Thymus (tissue), 11 donors: ENCODE data around the gene KCNAB1. TPM values are rescaled to one million over a fixed set of nuclear protein-coding genes. Genes with fewer than 3 reads are reported as not detected.
A peak's percentile ranks its signal among the peaks of the same experiment; 100 is the strongest.

ENCODE experiments used
- DNase-seq, 9 donors: peaks; one replicate each; pipeline ENCODE4 v3.0.0-alpha.2; 2013; ENCODE audit warnings: low spot score in 9 of 9, low read depth in 6 of 9, missing footprints in 1 of 9
- H3K27ac ChIP-seq, 2 donors: one replicate each; pipeline ENCODE4 v1.5.1; 2013; ENCODE audit warnings: control low read depth in 1 of 2, low read depth in 1 of 2, low read length in 1 of 2, mild to moderate bottlenecking in 1 of 2, moderate library complexity in 1 of 2
- H3K27me3 ChIP-seq, 2 donors: one replicate each; pipeline ENCODE4 v1.5.1; 2013; ENCODE audit warnings: low read length in 1 of 2; ENCODE audit not compliant: control insufficient read depth in 2 of 2, insufficient read depth in 1 of 2
- H3K36me3 ChIP-seq, 2 donors: one replicate each; pipeline ENCODE4 v1.5.1; 2013; ENCODE audit warnings: low read length in 1 of 2, mild to moderate bottlenecking in 1 of 2, moderate library complexity in 1 of 2; ENCODE audit not compliant: control insufficient read depth in 2 of 2, insufficient read depth in 2 of 2
- H3K4me1 ChIP-seq, 2 donors: one replicate each; pipeline ENCODE4 v1.5.1; 2013; ENCODE audit warnings: low read length in 2 of 2; ENCODE audit not compliant: control insufficient read depth in 2 of 2, insufficient read depth in 2 of 2
- H3K4me3 ChIP-seq, 2 donors: one replicate each; pipeline ENCODE4 v1.5.1; 2013; ENCODE audit warnings: low read length in 2 of 2, control low read depth in 1 of 2, mild to moderate bottlenecking in 1 of 2
- H3K9me3 ChIP-seq, 2 donors: one replicate each; pipeline ENCODE4 v1.5.1; 2013; ENCODE audit warnings: low read length in 1 of 2, mild to moderate bottlenecking in 1 of 2; ENCODE audit not compliant: control insufficient read depth in 2 of 2, insufficient read depth in 1 of 2
- WGBS: extraction: QIAGEN DNeasy Blood & Tissue Kit; methylation state at CpG from one replicate; pipeline ENCODE4 v1.1.7; 2013; 5-methylcytosine and 5-hydroxymethylcytosine counted together
- polyA plus RNA-seq: library from polyadenylated mRNA; stranded (reverse); fragments of 200-250 nt; gene quantifications from one replicate; pipeline ENCODE4 v1.2.3, GENCODE V29; 2013
- total RNA-seq: library from RNA; stranded (reverse); fragments of 120-200 nt; gene quantifications from one replicate; pipeline ENCODE4 v1.2.4, GENCODE V29; 2013
- donor health status: healthy.

Gene KCNAB1
- total and polyA plus RNA-seq, 2 donors = 1.0 to 4.0 TPM

DNA sequence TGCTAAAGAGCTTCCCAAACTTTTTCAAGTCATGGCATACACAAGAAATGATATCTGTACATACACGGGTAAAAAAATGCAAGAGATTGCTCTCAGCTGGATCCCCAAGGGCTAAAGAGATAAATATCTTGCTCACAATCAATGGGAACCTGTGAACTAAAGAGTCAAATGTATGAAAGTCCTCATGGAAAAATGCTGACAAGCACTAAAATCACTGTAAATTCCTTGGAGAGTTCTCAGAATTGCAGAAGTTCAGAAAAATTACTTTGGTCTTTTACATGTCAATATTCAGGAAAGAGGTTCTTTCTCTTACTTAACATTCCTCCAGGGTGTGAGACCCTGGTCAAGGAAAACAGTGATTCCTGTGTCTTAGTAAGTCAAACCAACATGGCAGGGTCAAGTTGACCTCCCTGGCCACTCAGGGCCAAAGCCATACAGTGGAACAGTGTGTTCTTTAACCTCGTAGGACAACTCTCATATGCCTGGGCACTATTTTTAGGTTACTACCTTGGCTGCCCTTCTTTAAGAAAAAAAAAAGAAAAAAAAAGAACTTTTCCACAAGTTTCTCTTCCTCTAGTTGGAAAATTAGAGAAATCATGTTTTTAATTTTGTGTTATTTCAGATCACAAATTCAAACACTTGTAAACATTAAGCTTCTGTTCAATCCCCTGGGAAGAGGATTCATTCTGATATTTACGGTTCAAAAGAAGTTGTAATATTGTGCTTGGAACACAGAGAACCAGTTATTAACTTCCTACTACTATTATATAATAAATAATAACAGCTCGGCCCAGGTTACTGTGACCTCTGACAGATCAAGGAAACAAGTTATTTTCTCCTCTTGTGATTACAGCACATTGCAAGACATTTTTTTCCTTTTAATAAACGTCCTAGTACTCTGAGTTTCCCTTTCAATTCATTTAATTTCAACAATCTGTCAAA lies 422.0 kb downstream of the KCNAB1 start:
- no peak for DNase-seq
- WGBS = 94% methylated on average over 5 of the region's 5 CpGs
- H3K4me3 ChIP-seq = no peak overlapping the region
- no peaks in the 10 kb centered on the region for H3K4me1 ChIP-seq
- no peaks in the 10 kb centered on the region for H3K9me3 ChIP-seq
- H3K27me3 ChIP-seq = no peaks in the 10 kb centered on the region
- H3K27ac ChIP-seq = no peak overlapping the region
- H3K36me3 ChIP-seq = peaks cover 10 to 50% of the 10 kb centered on the region in 2 donors

GRCh38 chr3:156543043-156543555 lies 422.7 kb downstream of the KCNAB1 start:
- Histone ChIP-seq H3K27ac (no peak overlapping the region), H3K9me3 (no peaks in the 10 kb centered on the region), H3K4me1 (no peaks in the 10 kb centered on the region), H3K27me3 (no peaks in the 10 kb centered on the region), H3K4me3 (no peak overlapping the region), H3K36me3 (peaks cover 14 to 57% of the 10 kb centered on the region in 2 donors)
- DNase-seq = no peak
- WGBS = 97% methylated on average over 2 of the region's 2 CpGs

DNA sequence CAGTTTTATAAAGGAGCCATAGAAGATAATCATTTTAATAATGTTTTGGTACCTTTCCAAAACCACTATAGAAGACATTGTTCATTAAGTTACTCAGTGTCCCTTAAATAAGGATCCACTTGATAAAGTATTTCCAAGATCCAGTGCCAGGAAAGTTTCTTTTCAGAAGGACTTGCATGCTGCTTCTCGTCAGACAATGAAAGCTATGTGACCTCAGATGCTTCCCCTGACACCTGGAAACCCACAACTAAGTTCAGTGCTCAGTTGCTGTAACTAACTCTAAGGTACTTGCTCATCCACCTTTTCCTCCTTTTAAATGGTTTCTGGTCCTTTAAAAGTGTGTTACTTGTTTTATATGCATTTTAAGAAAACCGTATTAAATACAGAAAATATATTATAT lies 427.3 kb downstream of the KCNAB1 start:
- Histone ChIP-seq H3K4me3 (no peak overlapping the region), H3K9me3 (no peaks in the 10 kb centered on the region), H3K27me3 (no peaks in the 10 kb centered on the region), H3K4me1 (peaks cover 0 to 3% of the 10 kb centered on the region in 2 donors), H3K36me3 (peaks cover 10 to 71% of the 10 kb centered on the region in 2 donors), H3K27ac (no peak overlapping the region)
- DNase-seq = no peak
- 88% methylated on average over 2 of the region's 2 CpGs for WGBS

DNA sequence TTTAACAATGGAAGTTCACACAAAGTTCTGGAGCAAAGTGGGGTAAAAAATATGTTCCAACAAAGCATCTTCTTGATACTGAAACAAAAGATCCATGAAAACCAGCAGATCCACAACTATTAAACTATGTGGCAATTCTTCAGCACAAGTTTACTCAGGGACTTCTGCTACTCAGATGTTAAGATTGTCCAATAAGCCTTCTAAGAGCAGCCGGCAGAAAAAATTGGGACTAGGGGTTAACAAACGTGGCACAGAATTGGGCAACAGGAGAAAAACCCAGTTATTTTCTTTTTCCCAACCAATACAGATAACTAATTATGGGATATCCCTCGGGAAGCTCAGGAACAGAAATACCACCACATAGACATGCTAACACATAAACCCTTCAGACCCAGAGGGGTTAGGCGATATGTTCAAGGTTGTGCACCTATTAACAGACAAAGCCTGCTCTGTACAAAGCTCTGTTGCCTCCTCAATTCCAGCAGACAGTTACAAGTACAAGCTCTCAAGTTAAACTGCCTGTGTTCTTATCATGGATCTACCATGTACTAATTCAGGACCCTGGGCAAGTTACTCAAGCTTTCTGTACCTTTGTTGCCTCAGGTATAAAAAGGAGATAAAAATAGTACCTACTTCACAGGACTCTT lies 427.8 kb downstream of the KCNAB1 start:
- DNase-seq = no peak
- no peak overlapping the region for H3K4me3 ChIP-seq
- peak overlapping the region in 1 of 2 donors; percentile 22 for H3K27ac ChIP-seq
- no peaks in the 10 kb centered on the region for H3K27me3 ChIP-seq
- WGBS = 97% methylated on average over 4 of the region's 4 CpGs
- peaks cover 10 to 66% of the 10 kb centered on the region in 2 donors for H3K36me3 ChIP-seq
- no peaks in the 10 kb centered on the region for H3K9me3 ChIP-seq
- H3K4me1 ChIP-seq = peaks cover 0 to 3% of the 10 kb centered on the region in 2 donors

GRCh38 chr3:156548902-156549301 lies 428.5 kb downstream of the KCNAB1 start:
- no peak for DNase-seq
- Histone ChIP-seq H3K27me3 (no peaks in the 10 kb centered on the region), H3K27ac (no peak overlapping the region), H3K9me3 (no peaks in the 10 kb centered on the region), H3K36me3 (peaks cover 10 to 59% of the 10 kb centered on the region in 2 donors), H3K4me3 (no peak overlapping the region), H3K4me1 (peaks cover under 1 to 3% of the 10 kb centered on the region in 2 donors)
- 86% methylated on average over 6 of the region's 6 CpGs for WGBS

GRCh38 chr3:156551261-156551660 lies 430.9 kb downstream of the KCNAB1 start:
- Histone ChIP-seq H3K27me3 (no peaks in the 10 kb centered on the region), H3K36me3 (peaks cover 8 to 53% of the 10 kb centered on the region in 2 donors), H3K4me1 (peaks cover 6 to 7% of the 10 kb centered on the region in 2 donors), H3K9me3 (peaks cover 0 to 1% of the 10 kb centered on the region in 2 donors), H3K4me3 (no peak overlapping the region), H3K27ac (no peak overlapping the region)
- 84% methylated on average over 4 of the region's 4 CpGs for WGBS
- DNase-seq = no peak

DNA sequence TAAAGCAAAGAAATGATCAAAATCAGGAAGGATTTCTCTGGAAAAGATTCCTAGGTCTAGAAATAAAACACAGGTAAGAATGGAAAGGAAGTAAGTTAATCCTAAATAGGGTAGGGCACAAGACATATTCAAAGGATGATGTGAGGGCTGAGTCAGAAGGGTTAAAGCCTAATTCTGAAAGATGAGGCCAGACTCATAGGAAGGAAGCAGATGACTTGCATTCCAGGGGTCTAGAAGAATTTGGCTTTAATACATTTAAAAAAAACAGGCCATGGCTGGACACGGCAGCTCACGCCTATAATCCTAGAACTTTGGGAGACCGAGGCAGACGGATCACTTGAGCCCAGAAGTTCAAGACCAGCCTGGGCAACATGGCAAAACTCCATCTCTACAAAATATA lies 431.4 kb downstream of the KCNAB1 start:
- Histone ChIP-seq H3K4me1 (peaks cover 6 to 7% of the 10 kb centered on the region in 2 donors), H3K36me3 (peaks cover 8 to 48% of the 10 kb centered on the region in 2 donors)

GRCh38 chr3:156552973-156553372 lies 432.6 kb downstream of the KCNAB1 start:
- no peak overlapping the region for H3K27ac ChIP-seq

More for the DNA sequence above, 431.4 kb downstream of the KCNAB1 start:
- peaks cover 0 to 1% of the 10 kb centered on the region in 2 donors for H3K9me3 ChIP-seq
- H3K4me3 ChIP-seq = no peak overlapping the region
- H3K27ac ChIP-seq = no peak overlapping the region
- H3K27me3 ChIP-seq = no peaks in the 10 kb centered on the region
- WGBS = 95% methylated on average over 4 of the region's 4 CpGs
- no peak for DNase-seq

More at GRCh38 chr3:156552973-156553372, 432.6 kb downstream of the KCNAB1 start:
- 98% methylated on average over 2 of the region's 2 CpGs for WGBS
- Histone ChIP-seq H3K27me3 (no peaks in the 10 kb centered on the region), H3K9me3 (peaks cover 0 to 1% of the 10 kb centered on the region in 2 donors), H3K4me3 (no peak overlapping the region), H3K36me3 (peaks cover 0 to 38% of the 10 kb centered on the region in 2 donors), H3K4me1 (peaks cover 6 to 7% of the 10 kb centered on the region in 2 donors)
- no peak for DNase-seq
